ENCODE measurements around the gene EML3. TPM values are rescaled to one million over a fixed set of nuclear protein-coding genes. Genes with fewer than 3 reads are reported as not detected.
"Not testable (repeated sequence)": the region's sequence is repeated elsewhere in the genome, so short reads cannot be mapped to it uniquely, and the experiment has no call there.

Gene EML3, protein sequence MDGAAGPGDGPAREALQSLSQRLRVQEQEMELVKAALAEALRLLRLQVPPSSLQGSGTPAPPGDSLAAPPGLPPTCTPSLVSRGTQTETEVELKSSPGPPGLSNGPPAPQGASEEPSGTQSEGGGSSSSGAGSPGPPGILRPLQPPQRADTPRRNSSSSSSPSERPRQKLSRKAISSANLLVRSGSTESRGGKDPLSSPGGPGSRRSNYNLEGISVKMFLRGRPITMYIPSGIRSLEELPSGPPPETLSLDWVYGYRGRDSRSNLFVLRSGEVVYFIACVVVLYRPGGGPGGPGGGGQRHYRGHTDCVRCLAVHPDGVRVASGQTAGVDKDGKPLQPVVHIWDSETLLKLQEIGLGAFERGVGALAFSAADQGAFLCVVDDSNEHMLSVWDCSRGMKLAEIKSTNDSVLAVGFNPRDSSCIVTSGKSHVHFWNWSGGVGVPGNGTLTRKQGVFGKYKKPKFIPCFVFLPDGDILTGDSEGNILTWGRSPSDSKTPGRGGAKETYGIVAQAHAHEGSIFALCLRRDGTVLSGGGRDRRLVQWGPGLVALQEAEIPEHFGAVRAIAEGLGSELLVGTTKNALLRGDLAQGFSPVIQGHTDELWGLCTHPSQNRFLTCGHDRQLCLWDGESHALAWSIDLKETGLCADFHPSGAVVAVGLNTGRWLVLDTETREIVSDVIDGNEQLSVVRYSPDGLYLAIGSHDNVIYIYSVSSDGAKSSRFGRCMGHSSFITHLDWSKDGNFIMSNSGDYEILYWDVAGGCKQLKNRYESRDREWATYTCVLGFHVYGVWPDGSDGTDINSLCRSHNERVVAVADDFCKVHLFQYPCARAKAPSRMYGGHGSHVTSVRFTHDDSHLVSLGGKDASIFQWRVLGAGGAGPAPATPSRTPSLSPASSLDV
- 17.8 TPM for total RNA-seq
- 99.3 TPM for polyA plus RNA-seq
- long read RNA-seq, donor 1, result 0 reads
- long read RNA-seq, donor 2, result 0 reads
- long read RNA-seq, donor 3, partial matches to known transcripts, result 0 of 7 reads
- long read RNA-seq, donor 3, other reads (novel, unspliced or antisense), result 0 of 7 reads
- long read RNA-seq, donor 4, partial matches to known transcripts, result 0 of 6 reads
- long read RNA-seq, donor 4, other reads (novel, unspliced or antisense), result 0 of 6 reads
- long read RNA-seq, donor 5, partial matches to known transcripts, result 5 of 9 reads
- long read RNA-seq, donor 5, other reads (novel, unspliced or antisense), result 0 of 9 reads
- long read RNA-seq, donor 6, partial matches to known transcripts, result 0 of 3 reads
- long read RNA-seq, donor 6, other reads (novel, unspliced or antisense), result 0 of 3 reads
- long read RNA-seq, donor 7, partial matches to known transcripts, result 0 of 3 reads
- long read RNA-seq, donor 7, other reads (novel, unspliced or antisense), result 0 of 3 reads
- long read RNA-seq, donor 8, partial matches to known transcripts, result 0 of 2 reads
- long read RNA-seq, donor 8, other reads (novel, unspliced or antisense), result 0 of 2 reads
- long read RNA-seq, donor 9, partial matches to known transcripts, result 0 of 1 reads
- long read RNA-seq, donor 9, other reads (novel, unspliced or antisense), result 0 of 1 reads
- long read RNA-seq, donor 10, partial matches to known transcripts, result 0 of 2 reads
- long read RNA-seq, donor 10, other reads (novel, unspliced or antisense), result 0 of 2 reads

GRCh38 chr11:62612366-62613290, at the start of gene EML3, which contains the start of gene ROM1:
EML3 (minus strand) TSS chr11:62612775; CDS start chr11:62612457, 318 bp downstream.
ROM1 (plus strand) TSS chr11:62613257; CDS start chr11:62613282, 25 bp downstream.
- Histone ChIP-seq H3K4me1 (ENCODE audit: control insufficient read depth in 2 of 2, insufficient read depth in 2 of 2, low read length in 2 of 2) (peaks cover 0 to 17% of the 10 kb centered on the region in 2 donors), H3K36me3 (ENCODE audit: control insufficient read depth in 2 of 2, insufficient read depth in 2 of 2, low read length in 1 of 2) (peaks cover 34 to 41% of the 10 kb centered on the region in 2 donors), H3K9me3 (ENCODE audit: control insufficient read depth in 2 of 2, insufficient read depth in 1 of 2, low read length in 1 of 2) (no peaks in the 10 kb centered on the region), H3K27me3 (ENCODE audit: control insufficient read depth in 2 of 2, insufficient read depth in 1 of 2, low read length in 1 of 2) (no peaks in the 10 kb centered on the region), H3K4me3 (ENCODE audit: low read length in 2 of 2) (peak within 1 kb of the TSS; percentile 66 to 81), H3K27ac (ENCODE audit: low read depth in 1 of 2, low read length in 1 of 2) (peak within 1 kb of the TSS; percentile 83 to 95)
- DNase-seq (ENCODE audit: low read depth in 6 of 9, low spot score in 9 of 9), result peak in 6 of 9 donors; percentile 66 to 92 (median 80)
- 4% methylated on average over 90 of the region's 91 CpGs for WGBS

DNA sequence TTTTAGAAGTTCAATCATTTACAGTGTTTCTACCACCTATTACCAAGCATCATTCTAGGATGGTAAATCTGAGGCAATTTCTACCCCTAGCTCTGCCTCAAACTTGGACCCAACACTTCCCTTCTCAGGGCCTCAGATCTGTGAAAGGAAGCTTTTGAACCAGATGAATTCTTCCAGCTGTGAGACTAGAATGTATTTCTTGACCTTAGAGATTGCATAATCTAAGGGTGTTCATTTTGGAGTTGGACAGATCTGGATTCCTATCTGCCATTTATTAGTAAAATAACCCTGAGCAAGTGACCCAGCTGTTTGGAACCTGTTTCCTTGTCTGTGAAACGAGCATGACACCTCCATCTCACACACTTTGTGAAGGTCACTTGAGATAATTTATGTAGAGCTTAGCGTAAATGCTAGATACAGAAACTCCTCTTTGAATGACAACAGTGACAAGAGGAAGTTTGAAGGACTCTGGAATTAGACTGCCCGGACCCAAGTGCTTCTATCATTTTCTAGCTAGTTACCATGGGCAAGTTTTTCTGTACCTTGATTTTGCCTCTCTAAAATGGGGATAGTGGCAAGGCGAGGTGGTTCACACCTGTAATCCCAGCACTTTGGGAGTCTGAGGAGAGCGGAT, 44.3 kb upstream of the EML3 start:
- WGBS, result 75% methylated on average over 5 of the region's 5 CpGs

GRCh38 chr11:62654297-62654696, 41.7 kb upstream of the EML3 start:
- no peak overlapping the region for H3K4me3 ChIP-seq (ENCODE audit: low read length in 2 of 2)
- 95% methylated on average over 11 of the region's 11 CpGs for WGBS
- H3K27me3 ChIP-seq (ENCODE audit: control insufficient read depth in 2 of 2, insufficient read depth in 1 of 2, low read length in 1 of 2), result no peaks in the 10 kb centered on the region
- H3K9me3 ChIP-seq (ENCODE audit: control insufficient read depth in 2 of 2, insufficient read depth in 1 of 2, low read length in 1 of 2), result no peaks in the 10 kb centered on the region
- no peak overlapping the region for H3K27ac ChIP-seq (ENCODE audit: low read depth in 1 of 2, low read length in 1 of 2)
- peaks cover 6% of the 10 kb centered on the region in 2 donors for H3K36me3 ChIP-seq (ENCODE audit: control insufficient read depth in 2 of 2, insufficient read depth in 2 of 2, low read length in 1 of 2)
- H3K4me1 ChIP-seq (ENCODE audit: control insufficient read depth in 2 of 2, insufficient read depth in 2 of 2, low read length in 2 of 2), result peaks cover 11 to 14% of the 10 kb centered on the region in 2 donors
- no peak for DNase-seq (ENCODE audit: low read depth in 6 of 9, low spot score in 9 of 9)

More for the DNA sequence above, 44.3 kb upstream of the EML3 start:
- H3K27me3 ChIP-seq (ENCODE audit: control insufficient read depth in 2 of 2, insufficient read depth in 1 of 2, low read length in 1 of 2), result no peaks in the 10 kb centered on the region
- no peak overlapping the region for H3K4me3 ChIP-seq (ENCODE audit: low read length in 2 of 2)
- no peaks in the 10 kb centered on the region for H3K9me3 ChIP-seq (ENCODE audit: control insufficient read depth in 2 of 2, insufficient read depth in 1 of 2, low read length in 1 of 2)
- no peak for DNase-seq (ENCODE audit: low read depth in 6 of 9, low spot score in 9 of 9)
- H3K27ac ChIP-seq (ENCODE audit: low read depth in 1 of 2, low read length in 1 of 2), result no peak overlapping the region
- peaks cover 6 to 8% of the 10 kb centered on the region in 2 donors for H3K4me1 ChIP-seq (ENCODE audit: control insufficient read depth in 2 of 2, insufficient read depth in 2 of 2, low read length in 2 of 2)
- H3K36me3 ChIP-seq (ENCODE audit: control insufficient read depth in 2 of 2, insufficient read depth in 2 of 2, low read length in 1 of 2), result peaks cover 0 to 3% of the 10 kb centered on the region in 2 donors

- H3K27ac ChIP-seq (ENCODE audit: low read depth in 1 of 2, low read length in 1 of 2), result peak overlapping the region; percentile 82 to 96
- DNase-seq (ENCODE audit: low read depth in 6 of 9, low spot score in 9 of 9), result no peak
- peak overlapping the region; percentile 89 to 97 for H3K4me3 ChIP-seq (ENCODE audit: low read length in 2 of 2)
- peaks cover 17 to 25% of the 10 kb centered on the region in 2 donors for H3K36me3 ChIP-seq (ENCODE audit: control insufficient read depth in 2 of 2, insufficient read depth in 2 of 2, low read length in 1 of 2)
- no peaks in the 10 kb centered on the region for H3K27me3 ChIP-seq (ENCODE audit: control insufficient read depth in 2 of 2, insufficient read depth in 1 of 2, low read length in 1 of 2)
- H3K9me3 ChIP-seq (ENCODE audit: control insufficient read depth in 2 of 2, insufficient read depth in 1 of 2, low read length in 1 of 2), result no peaks in the 10 kb centered on the region
- peaks cover 11 to 14% of the 10 kb centered on the region in 2 donors for H3K4me1 ChIP-seq (ENCODE audit: control insufficient read depth in 2 of 2, insufficient read depth in 2 of 2, low read length in 2 of 2)
- 42% methylated on average over 16 of the region's 16 CpGs for WGBS
Observed at GRCh38 chr11:62652161-62653006, 39.8 kb upstream of the EML3 start.

DNA sequence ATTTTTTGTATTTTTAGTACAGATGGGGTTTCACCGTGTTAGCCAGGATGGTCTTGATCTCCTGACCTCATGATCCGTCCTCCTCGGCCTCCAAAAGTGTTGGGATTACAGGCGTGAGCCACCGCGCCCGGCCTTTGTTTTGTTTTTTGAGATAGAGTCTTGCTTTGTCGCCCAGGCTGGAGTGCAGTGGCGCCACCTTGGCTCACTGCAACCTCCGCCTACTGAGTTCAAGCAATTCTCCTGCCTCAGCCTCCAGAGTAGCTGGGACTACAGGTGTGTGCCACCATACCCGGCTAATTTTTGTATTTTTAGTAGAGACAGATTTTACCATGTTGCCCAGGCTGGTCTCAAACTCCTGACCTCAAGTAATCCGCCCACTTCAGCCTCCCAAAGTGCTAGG, 37.7 kb upstream of the EML3 start:
- peaks cover 17 to 25% of the 10 kb centered on the region in 2 donors for H3K4me1 ChIP-seq (ENCODE audit: control insufficient read depth in 2 of 2, insufficient read depth in 2 of 2, low read length in 2 of 2)
- WGBS, result 98% methylated on average over 12 of the region's 12 CpGs
- H3K36me3 ChIP-seq (ENCODE audit: control insufficient read depth in 2 of 2, insufficient read depth in 2 of 2, low read length in 1 of 2), result peaks cover 17 to 25% of the 10 kb centered on the region in 2 donors
- DNase-seq (ENCODE audit: low read depth in 6 of 9, low spot score in 9 of 9); H3K4me3 ChIP-seq (ENCODE audit: low read length in 2 of 2); H3K27ac ChIP-seq (ENCODE audit: low read depth in 1 of 2, low read length in 1 of 2); H3K9me3 ChIP-seq (ENCODE audit: control insufficient read depth in 2 of 2, insufficient read depth in 1 of 2, low read length in 1 of 2); H3K27me3 ChIP-seq (ENCODE audit: control insufficient read depth in 2 of 2, insufficient read depth in 1 of 2, low read length in 1 of 2): not testable (repeated sequence)

DNA sequence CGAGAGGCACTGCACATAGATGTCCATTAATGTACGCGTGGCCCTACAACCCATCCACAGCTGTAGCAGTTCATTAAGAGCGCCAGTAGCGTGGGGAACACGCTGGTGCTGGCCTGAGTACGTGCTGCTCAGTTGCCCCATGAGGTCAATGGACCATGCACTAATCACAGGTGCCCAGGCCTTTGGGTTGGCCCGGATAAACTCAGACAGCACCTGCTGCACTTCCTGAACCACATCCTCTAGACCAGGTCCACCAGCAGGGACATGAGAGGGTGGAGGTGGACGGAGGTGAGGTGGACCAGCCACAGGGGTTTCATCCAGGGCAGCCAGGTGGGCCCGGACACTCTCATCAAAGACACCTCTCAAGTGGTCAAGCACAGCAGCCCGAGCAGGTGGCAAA, 36.9 kb upstream of the EML3 start:
- Histone ChIP-seq H3K27me3 (ENCODE audit: control insufficient read depth in 2 of 2, insufficient read depth in 1 of 2, low read length in 1 of 2) (no peaks in the 10 kb centered on the region), H3K36me3 (ENCODE audit: control insufficient read depth in 2 of 2, insufficient read depth in 2 of 2, low read length in 1 of 2) (peaks cover 17 to 25% of the 10 kb centered on the region in 2 donors), H3K4me1 (ENCODE audit: control insufficient read depth in 2 of 2, insufficient read depth in 2 of 2, low read length in 2 of 2) (peaks cover 20 to 31% of the 10 kb centered on the region in 2 donors), H3K4me3 (ENCODE audit: low read length in 2 of 2) (no peak overlapping the region), H3K27ac (ENCODE audit: low read depth in 1 of 2, low read length in 1 of 2) (no peak overlapping the region), H3K9me3 (ENCODE audit: control insufficient read depth in 2 of 2, insufficient read depth in 1 of 2, low read length in 1 of 2) (no peaks in the 10 kb centered on the region)
- no peak for DNase-seq (ENCODE audit: low read depth in 6 of 9, low spot score in 9 of 9)
- 97% methylated on average over 11 of the region's 11 CpGs for WGBS

DNA sequence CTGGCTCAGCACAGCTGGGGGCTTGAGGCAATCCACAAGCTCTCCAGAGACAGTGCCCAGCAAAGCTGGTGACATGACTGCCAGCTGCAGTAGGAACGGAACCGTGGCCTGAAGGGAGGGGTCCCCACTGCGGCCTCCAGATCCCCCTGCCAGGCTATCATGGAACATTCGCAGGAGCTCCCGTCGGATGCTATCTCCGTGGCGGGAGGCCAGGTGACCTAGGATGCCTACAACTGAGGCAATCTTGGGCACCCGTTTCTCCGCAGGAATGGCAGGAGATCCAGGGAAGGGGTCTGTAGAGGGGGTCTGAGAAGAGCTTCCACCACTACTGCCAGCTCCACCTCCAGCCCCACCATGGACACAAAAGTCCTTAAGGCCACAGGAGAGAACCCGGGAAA, 36.4 kb upstream of the EML3 start:
- WGBS, result 97% methylated on average over 11 of the region's 11 CpGs
- Histone ChIP-seq H3K4me3 (ENCODE audit: low read length in 2 of 2) (no peak overlapping the region), H3K27ac (ENCODE audit: low read depth in 1 of 2, low read length in 1 of 2) (no peak overlapping the region), H3K4me1 (ENCODE audit: control insufficient read depth in 2 of 2, insufficient read depth in 2 of 2, low read length in 2 of 2) (peaks cover 20 to 33% of the 10 kb centered on the region in 2 donors), H3K27me3 (ENCODE audit: control insufficient read depth in 2 of 2, insufficient read depth in 1 of 2, low read length in 1 of 2) (no peaks in the 10 kb centered on the region), H3K36me3 (ENCODE audit: control insufficient read depth in 2 of 2, insufficient read depth in 2 of 2, low read length in 1 of 2) (peaks cover 17 to 30% of the 10 kb centered on the region in 2 donors), H3K9me3 (ENCODE audit: control insufficient read depth in 2 of 2, insufficient read depth in 1 of 2, low read length in 1 of 2) (no peaks in the 10 kb centered on the region)
- DNase-seq (ENCODE audit: low read depth in 6 of 9, low spot score in 9 of 9), result no peak

All from thymus (tissue), 14 donors.